DOHH2 (cell line): ENCODE results near the gene RARG.
A peak's percentile ranks its signal among the peaks of the same experiment; 100 is the strongest.

Experiments
- H3F3A ChIP-seq: fragments of 200-600 bp; sonication (generic), shearing (Covaris generic); 2 replicates; pipeline ENCODE4 v1.6.0; 2016; ENCODE audit warnings: antibody characterized with exemption, mild to moderate bottlenecking; ENCODE audit not compliant: control insufficient read depth, insufficient read depth
- H3K27ac ChIP-seq: fragments of 200-600 bp; sonication (generic); 2 replicates; pipeline ENCODE4 v1.5.1; 2014; ENCODE audit warnings: low read depth, mild to moderate bottlenecking, low read length, moderate library complexity
- H3K27me3 ChIP-seq: fragments of 200-600 bp; sonication (generic); 2 replicates; pipeline ENCODE4 v1.6.1; 2014; ENCODE audit warnings: mild to moderate bottlenecking, low read length, mixed read lengths; ENCODE audit not compliant: control insufficient read depth
- H3K36me3 ChIP-seq: fragments of 200-600 bp; sonication (generic); 2 replicates; pipeline ENCODE4 v1.6.1; 2014; ENCODE audit warnings: mild to moderate bottlenecking, low read length, moderate library complexity, mixed read lengths; ENCODE audit not compliant: control insufficient read depth
- H3K4me1 ChIP-seq: fragments of 200-600 bp; sonication (generic); 2 replicates; pipeline ENCODE4 v1.6.1; 2014; ENCODE audit warnings: mild to moderate bottlenecking, low read length, mixed read lengths; ENCODE audit not compliant: control insufficient read depth
- H3K4me2 ChIP-seq: fragments of 200-600 bp; sonication (generic); 2 replicates; pipeline ENCODE4 v1.6.0; 2014; ENCODE audit warnings: mild to moderate bottlenecking, low read length, moderate library complexity
- H3K4me3 ChIP-seq: fragments of 200-600 bp; sonication (generic); 2 replicates; pipeline ENCODE4 v1.5.1; 2014; ENCODE audit warnings: mild to moderate bottlenecking, low read length, mixed read lengths
- H3K79me2 ChIP-seq: fragments of 200-600 bp; sonication (generic); 2 replicates; pipeline ENCODE4 v1.6.1; 2014; ENCODE audit warnings: mild to moderate bottlenecking, low read length, mixed read lengths; ENCODE audit not compliant: control insufficient read depth
- H3K9me2 ChIP-seq: fragments of 200-600 bp; sonication (generic); replicated peaks from 2 replicates; pipeline ENCODE4 v1.6.1; 2014; ENCODE audit warnings: mild to moderate bottlenecking, low read length, mixed read lengths; ENCODE audit not compliant: control insufficient read depth
- H3K9me3 ChIP-seq: fragments of 200-600 bp; sonication (generic); 2 replicates; pipeline ENCODE4 v1.6.1; 2014; ENCODE audit warnings: antibody characterized with exemption, low read length, mixed read lengths; ENCODE audit not compliant: control insufficient read depth, insufficient read depth
- H4K20me1 ChIP-seq: fragments of 200-600 bp; sonication (generic); 2 replicates; pipeline ENCODE4 v1.6.0; 2014; ENCODE audit warnings: low read depth, mild to moderate bottlenecking, antibody characterized with exemption, low read length, moderate library complexity; ENCODE audit not compliant: control insufficient read depth, insufficient read depth
- CTCF ChIP-seq: fragments of 200-600 bp; sonication (generic); IDR thresholded peaks from one replicate; pipeline ENCODE4 v1.5.1; 2014; ENCODE audit warnings: antibody characterized with exemption, mild to moderate bottlenecking, low read depth, low read length; ENCODE audit not compliant: poor library complexity, severe bottlenecking
- EZH2phosphoT487 ChIP-seq: fragments of 200-600 bp; sonication (generic); IDR thresholded peaks from 2 replicates; pipeline ENCODE4 v1.6.1; 2017; ENCODE audit warnings: borderline replicate concordance, mild to moderate bottlenecking, antibody characterized with exemption, low read length, moderate library complexity, mixed read lengths

The RARG gene

GRCh38 chr12:53190108-53190729 is 41.8 kb downstream of the RARG start:
- no peaks in the 10 kb centered on the region for H3K9me2 ChIP-seq
- 0 out of 2 replicates have a peak, but pooled peaks cover under 1% of the 10 kb centered on the region for H3K79me2 ChIP-seq
- no peaks in the 10 kb centered on the region for H3K9me3 ChIP-seq
- peaks cover 4% of the 10 kb centered on the region; the same call in 1 of the 2 replicates for H3K4me1 ChIP-seq
- H3K4me3 ChIP-seq = no peak overlapping the region
- H3K36me3 ChIP-seq = peaks cover 78% of the 10 kb centered on the region
- TF ChIP-seq EZH2phosphoT487 (no peak), CTCF (peak; percentile 79)
- H3K27ac ChIP-seq = no peak overlapping the region
- H3K27me3 ChIP-seq = no peaks in the 10 kb centered on the region
- H4K20me1 ChIP-seq = no peaks in the 10 kb centered on the region
- peaks cover 10% of the 10 kb centered on the region for H3F3A ChIP-seq
- no peak overlapping the region for H3K4me2 ChIP-seq

- Histone ChIP-seq H3K4me3 (no peak overlapping the region), H3K27ac (no peak overlapping the region), H3K79me2 (peaks cover 26% of the 10 kb centered on the region), H3F3A (peaks cover 10% of the 10 kb centered on the region), H3K9me2 (no peaks in the 10 kb centered on the region), H3K9me3 (no peaks in the 10 kb centered on the region), H3K4me1 (peaks cover 17% of the 10 kb centered on the region), H3K27me3 (no peaks in the 10 kb centered on the region), H3K4me2 (no peak overlapping the region), H4K20me1 (no peaks in the 10 kb centered on the region; the same call in 1 of the 2 replicates), H3K36me3 (peaks cover 91% of the 10 kb centered on the region)
- no peak for TF ChIP-seq EZH2phosphoT487
- no peak for TF ChIP-seq CTCF
Measured at GRCh38 chr12:53187145-53187899, 44.7 kb downstream of the RARG start.

- TF ChIP-seq EZH2phosphoT487 = no peak
- TF ChIP-seq CTCF = no peak
- peaks cover 10% of the 10 kb centered on the region for H3F3A ChIP-seq
- no peaks in the 10 kb centered on the region; the same call in 1 of the 2 replicates for H4K20me1 ChIP-seq
- H3K4me2 ChIP-seq = no peak overlapping the region
- H3K36me3 ChIP-seq = peaks cover 91% of the 10 kb centered on the region
- H3K27ac ChIP-seq = no peak overlapping the region
- no peaks in the 10 kb centered on the region for H3K9me3 ChIP-seq
- peaks cover 23% of the 10 kb centered on the region for H3K4me1 ChIP-seq
- peaks cover 32% of the 10 kb centered on the region for H3K79me2 ChIP-seq
- H3K9me2 ChIP-seq = no peaks in the 10 kb centered on the region
- H3K27me3 ChIP-seq = no peaks in the 10 kb centered on the region
- no peak overlapping the region for H3K4me3 ChIP-seq
Measured at GRCh38 chr12:53186745-53187144, 45.3 kb downstream of the RARG start.
